K562 (cell line): ENCODE data around the gene ELP1. TPM values are rescaled to one million over a fixed set of nuclear protein-coding genes. Genes with fewer than 3 reads are reported as not detected.
A peak's percentile ranks its signal among the peaks of the same experiment; 100 is the strongest.

Experiments used
- ATAC-seq: fragments of 200-7000 bp; cut with Tn5 transposase; 3 replicates; pipeline ENCODE4 v1.9.1; 2020; ENCODE audit warnings: moderate library complexity
- BruUV-seq: library from RNA; stranded (reverse); fragments of 400-500 nt; replicated peaks from 2 replicates; lab custom pipeline; 2021; lab: Mats Ljungman, UMichigan
- CTCF ChIA-PET: fragments of 300-600 bp; formaldehyde crosslinking; extraction: SDS; loops from one replicate; lab custom pipeline; 2021; ENCODE audit warnings: low intra/inter-chr PET ratio; lab: Yijun Ruan, JAX
- POLR2A ChIA-PET: fragments of 300-600, 350-650 bp; sonication (Branson Sonifier 250); formaldehyde crosslinking; extraction: SDS; loops from one replicate; lab custom pipeline; 2021; ENCODE audit warnings: antibody characterized with exemption, inconsistent platforms; lab: Yijun Ruan, JAX
- DNase-seq, 4 experiments: peaks; one replicate each; pipeline versions ENCODE4 v3.0.0 to v3.0.0-alpha.2; 2011 to 2018; ENCODE audit warnings: low spot score in 3 of 4, mixed read lengths in 3 of 4; ENCODE audit errors: extremely low read depth in 1 of 4
- FAIRE-seq: peaks from 2 replicates; lab custom pipeline; 2011; peaks lifted over from hg19 to GRCh38; lab: Jason Lieb, UNC
- H2AFZ ChIP-seq: 2 replicates; pipeline ENCODE4 v1.6.0; 2011; ENCODE audit warnings: low read depth, low read length, control low read depth, inconsistent platforms
- H3K27ac ChIP-seq: fragments of 200-600 bp; 3 replicates; pipeline ENCODE4 v1.8.0; 2011; ENCODE audit warnings: low read depth, mild to moderate bottlenecking, control low read depth, inconsistent platforms, low read length, moderate library complexity, mixed read lengths; ENCODE audit errors: extremely low read depth
- H3K27me3 ChIP-seq, 2 experiments: fragments of 300-600 bp in 1 of 2; 2 replicates in 1 of 2; 3 replicates in 1 of 2; pipeline versions ENCODE4 v1.6.0 to v1.8.0; 2011; ENCODE audit warnings: inconsistent platforms in 2 of 2, low read length in 2 of 2, mild to moderate bottlenecking in 1 of 2, mixed read lengths in 1 of 2, moderate library complexity in 1 of 2; ENCODE audit not compliant: control insufficient read depth in 2 of 2, insufficient read depth in 2 of 2
- H3K36me3 ChIP-seq: fragments of 300-600 bp; 3 replicates; pipeline ENCODE4 v1.8.0; 2011; ENCODE audit warnings: mild to moderate bottlenecking, low read length, inconsistent platforms; ENCODE audit not compliant: control insufficient read depth, insufficient read depth
- H3K4me1 ChIP-seq, 2 experiments: fragments of 200-600 bp in 1 of 2; replicated peaks in 1 of 2; 2 replicates in 1 of 2; 3 replicates in 1 of 2; pipeline versions ENCODE4 v1.5.1 to v1.8.0; 2011; ENCODE audit warnings: inconsistent platforms in 2 of 2, low read length in 2 of 2, mild to moderate bottlenecking in 1 of 2, mixed read lengths in 1 of 2, moderate library complexity in 1 of 2; ENCODE audit not compliant: control insufficient read depth in 2 of 2, insufficient read depth in 2 of 2
- H3K4me2 ChIP-seq: 2 replicates; pipeline ENCODE4 v1.6.1; 2011; ENCODE audit warnings: low read length, control low read depth, inconsistent platforms, mixed read lengths; ENCODE audit not compliant: insufficient read depth
- H3K4me3 ChIP-seq: fragments of 200-600 bp; sonication (generic), shearing (Covaris generic); 2 replicates; pipeline ENCODE4 v1.5.1; 2016; ENCODE audit warnings: control low read depth, inconsistent platforms
- H3K79me2 ChIP-seq: fragments of 200-600 bp; 3 replicates; pipeline ENCODE4 v1.8.0; 2011; ENCODE audit warnings: low read length, inconsistent platforms; ENCODE audit not compliant: control insufficient read depth, insufficient read depth
- H3K9ac ChIP-seq, 2 experiments: 2 replicates each; pipeline versions ENCODE4 v1.6.0 to v1.6.1; 2011; ENCODE audit warnings: low read depth in 2 of 2, low read length in 2 of 2, control low read depth in 1 of 2, inconsistent platforms in 1 of 2, mild to moderate bottlenecking in 1 of 2, mixed read lengths in 1 of 2; ENCODE audit not compliant: insufficient read depth in 1 of 2
- H3K9me1 ChIP-seq: one replicate; pipeline ENCODE4 v1.6.0; 2011; ENCODE audit warnings: inconsistent platforms, mild to moderate bottlenecking, low read length, moderate library complexity; ENCODE audit not compliant: control insufficient read depth, insufficient read depth
- H3K9me3 ChIP-seq: replicated peaks from 2 replicates; pipeline ENCODE4 v1.5.1; 2011; ENCODE audit warnings: low read depth, low read length, inconsistent platforms; ENCODE audit not compliant: control insufficient read depth, insufficient read depth
- H4K20me1 ChIP-seq: replicated peaks from 2 replicates; pipeline ENCODE4 v1.6.1; 2011; ENCODE audit warnings: low read length, inconsistent platforms, mixed read lengths; ENCODE audit not compliant: control insufficient read depth, insufficient read depth
- CEBPB ChIP-seq: fragments of 450-650 bp; IDR thresholded peaks from 2 replicates; pipeline ENCODE4 v1.6.1; 2016; ENCODE audit warnings: missing genetic modification characterization, missing compliant biosample characterization
- CEBPG ChIP-seq, 3 experiments: fragments of 200-800 bp in 1 of 3; sonication (Bioruptor generic) in 1 of 3; sonication (generic) in 1 of 3; formaldehyde crosslinking in 1 of 3; IDR thresholded peaks in 2 of 3; conservative IDR thresholded peaks in 1 of 3; 2 replicates each; pipeline versions ENCODE4 v1.6.1 to v1.8.0; 2016 to 2022; ENCODE audit warnings: missing compliant biosample characterization in 2 of 3, missing genetic modification characterization in 2 of 3, mild to moderate bottlenecking in 1 of 3, missing genetic modification reagents in 1 of 3
- MCM3 ChIP-seq: fragments of 450-650 bp; IDR thresholded peaks from 2 replicates; pipeline ENCODE4 v1.6.1; 2016
- PML ChIP-seq: IDR thresholded peaks from 2 replicates; pipeline ENCODE4 v1.6.1; 2012; ENCODE audit warnings: low read length, inconsistent platforms
- ZNF311 ChIP-seq: fragments of 250-450 bp; sonication (Bioruptor Pico); IDR thresholded peaks from 2 replicates; pipeline ENCODE4 v1.4.0; 2020; ENCODE audit warnings: mild to moderate bottlenecking, moderate library complexity
- ZNF347 ChIP-seq: fragments of 450-650 bp; formaldehyde crosslinking; IDR thresholded peaks from 2 replicates; pipeline ENCODE4 v1.4.0; 2020; ENCODE audit warnings: low read depth, mild to moderate bottlenecking, moderate library complexity
- WGBS: fragments of 100-300 bp; shearing (Covaris generic); methylation state at CpG from one replicate; pipeline ENCODE4 v1.1.6; 2016; ENCODE audit warnings: low coverage, mixed read lengths; ENCODE audit not compliant: insufficient coverage; ENCODE audit errors: missing lambda C conversion rate; 5-methylcytosine and 5-hydroxymethylcytosine counted together
- in situ Hi-C: fragments of 300-500 bp; cut with MboI; formaldehyde crosslinking; loops from 4 replicates; pipeline ENCODE4 v1.15.0; 2018; ENCODE audit warnings: inconsistent platforms, mixed read lengths
- intact Hi-C: fragments of 100-400 bp; cut with micrococcal nuclease; formaldehyde crosslinking; loops from 2 replicates; pipeline ENCODE4 v1.14.2; 2022
- polyA plus RNA-seq, 8 experiments: library from polyadenylated mRNA; depleted of rRNA in 4 of 8; stranded (reverse) in 5 of 8; unstranded in 3 of 8; fragments of >200 nt; fragmentation: Nextera tagmentation in 2 of 8; fragmentation: Illumina TruSeq in 1 of 8; extraction: Ambion mirVana in 2 of 8; extraction: Trizol in 1 of 8; gene quantifications; 2 replicates each; pipeline versions ENCODE4 v1.2.1 to v1.2.3, GENCODE V29; 2011 to 2014; ENCODE audit warnings: inconsistent platforms in 1 of 8, missing spikeins in 1 of 8
- total RNA-seq, 7 experiments: library from RNA; depleted of rRNA in 6 of 7; stranded (reverse); fragments of >200 nt in 6 of 7; fragmentation: Illumina TruSeq in 2 of 7; extraction: Trizol in 2 of 7; gene quantifications; 2 replicates each; pipeline versions ENCODE4 v1.2.1 to v1.2.3, GENCODE V29; 2011 to 2021; ENCODE audit warnings: low replicate concordance in 1 of 7
- TF ChIP-seq, protein P1 (sequence below), 2 experiments: fragments of 450-650 bp in 1 of 2; sonication (generic) in 1 of 2; formaldehyde crosslinking in 1 of 2; IDR thresholded peaks in 1 of 2; conservative IDR thresholded peaks in 1 of 2; 2 replicates each; pipeline versions ENCODE4 v1.6.1 to v1.8.1; 2016 to 2023; ENCODE audit warnings: mild to moderate bottlenecking in 2 of 2, moderate library complexity in 2 of 2, inconsistent platforms in 1 of 2, missing genetic modification reagents in 1 of 2
- TF ChIP-seq, protein P2 (sequence below), 2 experiments: fragments of 150-350 bp in 1 of 2; IDR thresholded peaks; 2 replicates each; pipeline ENCODE4 v1.6.1; 2012 to 2016; ENCODE audit warnings: low read depth in 2 of 2, low read length in 2 of 2, mild to moderate bottlenecking in 1 of 2, moderate library complexity in 1 of 2
- TF ChIP-seq, protein P3 (sequence below): fragments of 250-450 bp; sonication (Bioruptor Pico); IDR thresholded peaks from 2 replicates; pipeline ENCODE4 v1.4.0; 2020

Gene ELP1
- total and polyA plus RNA-seq, 9 of the 15 experiments (the other 6 are each of a cell fraction or from before 2014, with no cell fraction given), result 17.0 to 48.6 (median 39.7) TPM

DNA sequence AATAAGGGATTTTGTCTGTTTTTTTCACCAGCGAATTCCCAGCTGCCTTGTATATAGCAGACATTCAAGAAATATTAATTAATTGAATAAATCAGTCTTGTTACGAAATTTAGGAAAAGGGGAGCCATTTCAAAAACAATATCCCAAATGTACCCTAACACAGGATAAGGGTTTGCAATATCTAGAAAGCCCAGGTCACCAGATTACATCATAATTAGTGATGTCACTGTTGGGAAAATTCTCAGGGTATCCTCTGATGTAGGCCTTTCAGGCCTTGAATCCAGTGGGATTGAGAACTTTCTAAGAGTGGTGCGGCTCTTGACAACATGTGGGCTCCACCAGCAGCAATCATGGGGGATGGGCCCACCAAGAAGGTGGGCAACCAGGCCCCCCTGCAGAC, 71.9 kb downstream of the ELP1 start, which contains the start of gene ACTL7A:
ACTL7A (plus strand) TSS at position 270 of the 400 bp plus-strand sequence; CDS start at position 327, 57 bp downstream.
- WGBS, result 25% methylated on average over 3 of the region's 3 CpGs
- TF ChIP-seq PML (no peak), CEBPB (tag) (0 out of 2 replicates have a peak, but pooled peaks have one; percentile 15), CEBPG (CRISPR knock-in tag; IDR thresholded peaks at IDR 0.05) (no peak), CEBPG (tag; conservative IDR thresholded peaks at IDR 0.05 in 1 of 2, IDR thresholded peaks at IDR 0.05 in 1 of 2) (peak in 1 of 2 experiments; percentile 52; a peak in 2 of 4 replicates), ZNF347 (CRISPR knock-in tag) (no peak), MCM3 (no peak), ZNF311 (CRISPR knock-in tag) (no peak)
- TF ChIP-seq, protein P1, sequence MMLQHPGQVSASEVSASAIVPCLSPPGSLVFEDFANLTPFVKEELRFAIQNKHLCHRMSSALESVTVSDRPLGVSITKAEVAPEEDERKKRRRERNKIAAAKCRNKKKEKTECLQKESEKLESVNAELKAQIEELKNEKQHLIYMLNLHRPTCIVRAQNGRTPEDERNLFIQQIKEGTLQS (IDR thresholded peaks at IDR 0.05), result 0 out of 2 replicates have a peak, but pooled peaks have one; percentile 23
- TF ChIP-seq, protein P1 (CRISPR knock-in tag; conservative IDR thresholded peaks at IDR 0.05), result no peak
- TF ChIP-seq, protein P2, sequence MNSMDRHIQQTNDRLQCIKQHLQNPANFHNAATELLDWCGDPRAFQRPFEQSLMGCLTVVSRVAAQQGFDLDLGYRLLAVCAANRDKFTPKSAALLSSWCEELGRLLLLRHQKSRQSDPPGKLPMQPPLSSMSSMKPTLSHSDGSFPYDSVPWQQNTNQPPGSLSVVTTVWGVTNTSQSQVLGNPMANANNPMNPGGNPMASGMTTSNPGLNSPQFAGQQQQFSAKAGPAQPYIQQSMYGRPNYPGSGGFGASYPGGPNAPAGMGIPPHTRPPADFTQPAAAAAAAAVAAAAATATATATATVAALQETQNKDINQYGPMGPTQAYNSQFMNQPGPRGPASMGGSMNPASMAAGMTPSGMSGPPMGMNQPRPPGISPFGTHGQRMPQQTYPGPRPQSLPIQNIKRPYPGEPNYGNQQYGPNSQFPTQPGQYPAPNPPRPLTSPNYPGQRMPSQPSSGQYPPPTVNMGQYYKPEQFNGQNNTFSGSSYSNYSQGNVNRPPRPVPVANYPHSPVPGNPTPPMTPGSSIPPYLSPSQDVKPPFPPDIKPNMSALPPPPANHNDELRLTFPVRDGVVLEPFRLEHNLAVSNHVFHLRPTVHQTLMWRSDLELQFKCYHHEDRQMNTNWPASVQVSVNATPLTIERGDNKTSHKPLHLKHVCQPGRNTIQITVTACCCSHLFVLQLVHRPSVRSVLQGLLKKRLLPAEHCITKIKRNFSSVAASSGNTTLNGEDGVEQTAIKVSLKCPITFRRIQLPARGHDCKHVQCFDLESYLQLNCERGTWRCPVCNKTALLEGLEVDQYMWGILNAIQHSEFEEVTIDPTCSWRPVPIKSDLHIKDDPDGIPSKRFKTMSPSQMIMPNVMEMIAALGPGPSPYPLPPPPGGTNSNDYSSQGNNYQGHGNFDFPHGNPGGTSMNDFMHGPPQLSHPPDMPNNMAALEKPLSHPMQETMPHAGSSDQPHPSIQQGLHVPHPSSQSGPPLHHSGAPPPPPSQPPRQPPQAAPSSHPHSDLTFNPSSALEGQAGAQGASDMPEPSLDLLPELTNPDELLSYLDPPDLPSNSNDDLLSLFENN (IDR thresholded peaks at IDR 0.05; ENCODE audit: low read depth in 2 of 2, low read length in 2 of 2), result no peak
- TF ChIP-seq, protein P3, sequence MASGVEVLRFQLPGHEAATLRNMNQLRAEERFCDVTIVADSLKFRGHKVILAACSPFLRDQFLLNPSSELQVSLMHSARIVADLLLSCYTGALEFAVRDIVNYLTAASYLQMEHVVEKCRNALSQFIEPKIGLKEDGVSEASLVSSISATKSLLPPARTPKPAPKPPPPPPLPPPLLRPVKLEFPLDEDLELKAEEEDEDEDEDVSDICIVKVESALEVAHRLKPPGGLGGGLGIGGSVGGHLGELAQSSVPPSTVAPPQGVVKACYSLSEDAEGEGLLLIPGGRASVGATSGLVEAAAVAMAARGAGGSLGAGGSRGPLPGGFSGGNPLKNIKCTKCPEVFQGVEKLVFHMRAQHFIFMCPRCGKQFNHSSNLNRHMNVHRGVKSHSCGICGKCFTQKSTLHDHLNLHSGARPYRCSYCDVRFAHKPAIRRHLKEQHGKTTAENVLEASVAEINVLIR, result no peak
- intact Hi-C loops, result no loop called here
- H4K20me1 ChIP-seq, result no peaks in the 10 kb centered on the region
- FAIRE-seq (no peak), ATAC-seq (no peak), DNase-seq (no peak)
- no TSS peak for BruUV-seq
- H3K27me3 ChIP-seq, result peaks cover 3 to 5% of the 10 kb centered on the region in 2 experiments; a peak in 2 of 5 replicates
- ChIA-PET POLR2A (no interaction called here), CTCF (no interaction called here)
- no peak within 1 kb of the TSS for H3K27ac ChIP-seq
- H3K4me2 ChIP-seq, result no peak within 1 kb of the TSS
- no peak within 1 kb of the TSS for H3K9ac ChIP-seq
- no peaks in the 10 kb centered on the region for H3K9me3 ChIP-seq
- in situ Hi-C loops, result no loop called here
- no peaks in the 10 kb centered on the region for H3K9me1 ChIP-seq
- H2AFZ ChIP-seq, result no peak within 1 kb of the TSS
- H3K36me3 ChIP-seq, result no peaks in the 10 kb centered on the region
- no peaks in the 10 kb centered on the region for H3K79me2 ChIP-seq
- no peak within 1 kb of the TSS for H3K4me3 ChIP-seq
- no peaks in the 10 kb centered on the region for H3K4me1 ChIP-seq
